GM19455 (cell line): ENCODE results near the gene ZMAT5.

Experiments
- ATAC-seq: cut with Tn5 transposase; IDR thresholded peaks from one replicate; pipeline ENCODE4 v1.9.1; 2021; ENCODE audit not compliant: unreplicated experiment

The ZMAT5 gene

GRCh38 chr22:29766632-29767170 lies at the start of gene ZMAT5:
Gene ZMAT5 (minus strand): TSS chr22:29767007. CDS start chr22:29748544, 18,463 bp downstream.
- peak; percentile 90 for ATAC-seq

- ATAC-seq = no peak
Observed at GRCh38 chr22:29816539-29816938, 49.7 kb upstream of the ZMAT5 start.

- no peak for ATAC-seq
Observed at GRCh38 chr22:29816128-29816527, 49.3 kb upstream of the ZMAT5 start.

GRCh38 chr22:29815580-29815979 lies 48.8 kb upstream of the ZMAT5 start:
- no peak for ATAC-seq

GRCh38 chr22:29814003-29814402 lies 47.2 kb upstream of the ZMAT5 start:
- no peak for ATAC-seq

- no peak for ATAC-seq
Observed at GRCh38 chr22:29813563-29813962, 46.8 kb upstream of the ZMAT5 start.

- ATAC-seq = no peak
Observed at GRCh38 chr22:29813126-29813525, 46.3 kb upstream of the ZMAT5 start.

- ATAC-seq = no peak
Observed at GRCh38 chr22:29811377-29811776, 44.6 kb upstream of the ZMAT5 start.

- ATAC-seq = no peak
Observed at GRCh38 chr22:29810216-29810615, 43.4 kb upstream of the ZMAT5 start.

- no peak for ATAC-seq
Observed at GRCh38 chr22:29806196-29806595, 39.4 kb upstream of the ZMAT5 start.

- ATAC-seq = no peak
Observed at GRCh38 chr22:29804985-29805384, 38.2 kb upstream of the ZMAT5 start.

- no peak for ATAC-seq
Observed at GRCh38 chr22:29803190-29803589, 36.4 kb upstream of the ZMAT5 start.

- ATAC-seq = no peak
Observed at GRCh38 chr22:29801796-29802195, 35.0 kb upstream of the ZMAT5 start.

- no peak for ATAC-seq
Observed at GRCh38 chr22:29801153-29801552, 34.3 kb upstream of the ZMAT5 start.

- no peak for ATAC-seq
Observed at GRCh38 chr22:29799217-29799680, 32.4 kb upstream of the ZMAT5 start.

- ATAC-seq = no peak
Observed at GRCh38 chr22:29798801-29799200, 32.0 kb upstream of the ZMAT5 start.

- no peak for ATAC-seq
Observed at GRCh38 chr22:29798318-29798717, 31.5 kb upstream of the ZMAT5 start.

- no peak for ATAC-seq
Observed at GRCh38 chr22:29797351-29797750, 30.5 kb upstream of the ZMAT5 start.

GRCh38 chr22:29795663-29796062 lies 28.9 kb upstream of the ZMAT5 start:
- no peak for ATAC-seq

GRCh38 chr22:29793396-29793795 lies 26.6 kb upstream of the ZMAT5 start:
- no peak for ATAC-seq

GRCh38 chr22:29790061-29790460 lies 23.3 kb upstream of the ZMAT5 start:
- ATAC-seq = no peak

GRCh38 chr22:29788339-29789279 lies 21.8 kb upstream of the ZMAT5 start:
- ATAC-seq = no peak
